Stimulated activated naive CD8-positive, alpha-beta T cell treated with anti-CD3 and anti-CD28 coated beads, Interleukin-15, Interleukin-2, amounts not matched to agents 100 ng/mL and 50 ng/mL, for 24 hours (primary cell): ENCODE measurements around the gene UNC5B.
A peak's percentile ranks its signal among the peaks of the same experiment; 100 is the strongest.

Experiments
- H3K27ac Mint-ChIP-seq: one replicate; pipeline ENCODE4 v1.8.0; 2021; ENCODE audit warnings: mild to moderate bottlenecking, mixed read lengths
- H3K27me3 Mint-ChIP-seq: one replicate; pipeline ENCODE4 v1.8.0; 2021; ENCODE audit warnings: mixed read lengths
- H3K36me3 Mint-ChIP-seq: one replicate; pipeline ENCODE4 v1.8.0; 2021; ENCODE audit warnings: low read depth, mixed read lengths
- H3K4me1 Mint-ChIP-seq: one replicate; pipeline ENCODE4 v1.8.0; 2021; ENCODE audit warnings: low read depth, mixed read lengths
- H3K4me3 Mint-ChIP-seq: one replicate; pipeline ENCODE4 v1.8.0; 2021; ENCODE audit warnings: mild to moderate bottlenecking, mixed read lengths
- H3K9me3 Mint-ChIP-seq: one replicate; pipeline ENCODE4 v1.8.0; 2021; ENCODE audit warnings: mixed read lengths

UNC5B gene

GRCh38 chr10:71278691-71279588 is 66.6 kb downstream of the UNC5B start:
- H3K4me1 Mint-ChIP-seq = no peaks in the 10 kb centered on the region
- H3K9me3 Mint-ChIP-seq = no peaks in the 10 kb centered on the region
- H3K27me3 Mint-ChIP-seq = no peaks in the 10 kb centered on the region
- no peak overlapping the region for H3K4me3 Mint-ChIP-seq
- H3K36me3 Mint-ChIP-seq = no peaks in the 10 kb centered on the region
- H3K27ac Mint-ChIP-seq = no peak overlapping the region

GRCh38 chr10:71279590-71280170 is 67.3 kb downstream of the UNC5B start:
- no peak overlapping the region for H3K27ac Mint-ChIP-seq
- H3K27me3 Mint-ChIP-seq = no peaks in the 10 kb centered on the region
- H3K36me3 Mint-ChIP-seq = no peaks in the 10 kb centered on the region
- H3K4me1 Mint-ChIP-seq = no peaks in the 10 kb centered on the region
- H3K9me3 Mint-ChIP-seq = no peaks in the 10 kb centered on the region
- no peak overlapping the region for H3K4me3 Mint-ChIP-seq

DNA sequence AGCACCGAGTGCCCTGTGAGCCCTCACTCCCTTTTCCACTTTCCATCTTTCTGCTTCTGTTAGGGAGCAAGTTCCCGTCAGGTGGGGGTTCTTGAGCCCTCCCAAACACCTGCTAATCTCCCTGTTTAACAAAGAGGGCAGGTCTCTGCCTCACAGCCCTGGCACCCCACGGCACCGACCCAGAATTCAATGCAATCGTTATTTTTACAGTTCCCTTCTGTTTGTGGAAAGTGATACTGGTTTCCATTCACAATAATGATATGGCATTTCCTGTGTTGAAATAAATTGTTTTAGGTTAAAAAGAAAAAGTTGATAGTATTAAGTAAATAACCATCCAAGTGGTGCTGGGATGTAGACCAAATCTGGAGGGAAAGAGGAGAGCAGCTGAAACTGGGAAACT is 67.8 kb downstream of the UNC5B start:
- no peaks in the 10 kb centered on the region for H3K9me3 Mint-ChIP-seq
- no peaks in the 10 kb centered on the region for H3K27me3 Mint-ChIP-seq
- H3K27ac Mint-ChIP-seq = no peak overlapping the region

DNA sequence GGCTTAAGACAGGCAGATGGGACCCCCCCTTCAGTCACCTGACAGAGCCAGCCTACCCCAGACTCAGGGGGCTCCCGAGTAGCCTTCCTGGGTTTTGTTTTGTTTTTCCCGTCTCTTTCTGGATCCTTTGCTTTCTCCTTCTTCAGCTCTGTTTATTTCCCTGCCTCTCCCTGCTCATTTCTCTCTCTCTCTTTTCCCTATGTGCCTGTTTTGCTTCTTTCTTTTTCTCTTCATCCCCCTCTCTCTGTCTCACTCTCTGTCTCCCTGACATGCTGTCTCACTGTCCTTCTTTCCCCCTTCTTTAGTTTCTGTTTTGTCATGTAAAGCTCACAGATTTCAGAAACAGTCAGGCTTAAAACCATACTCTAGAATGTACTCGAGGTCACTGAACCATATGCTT is 68.5 kb downstream of the UNC5B start:
- Mint-ChIP-seq H3K4me1 (no peaks in the 10 kb centered on the region), H3K27me3 (no peaks in the 10 kb centered on the region), H3K27ac (peak overlapping the region; percentile 7), H3K36me3 (no peaks in the 10 kb centered on the region), H3K4me3 (no peak overlapping the region), H3K9me3 (no peaks in the 10 kb centered on the region)

More for the DNA sequence above, 67.8 kb downstream of the UNC5B start:
- no peaks in the 10 kb centered on the region for H3K4me1 Mint-ChIP-seq
- H3K36me3 Mint-ChIP-seq = no peaks in the 10 kb centered on the region
- H3K4me3 Mint-ChIP-seq = no peak overlapping the region

DNA sequence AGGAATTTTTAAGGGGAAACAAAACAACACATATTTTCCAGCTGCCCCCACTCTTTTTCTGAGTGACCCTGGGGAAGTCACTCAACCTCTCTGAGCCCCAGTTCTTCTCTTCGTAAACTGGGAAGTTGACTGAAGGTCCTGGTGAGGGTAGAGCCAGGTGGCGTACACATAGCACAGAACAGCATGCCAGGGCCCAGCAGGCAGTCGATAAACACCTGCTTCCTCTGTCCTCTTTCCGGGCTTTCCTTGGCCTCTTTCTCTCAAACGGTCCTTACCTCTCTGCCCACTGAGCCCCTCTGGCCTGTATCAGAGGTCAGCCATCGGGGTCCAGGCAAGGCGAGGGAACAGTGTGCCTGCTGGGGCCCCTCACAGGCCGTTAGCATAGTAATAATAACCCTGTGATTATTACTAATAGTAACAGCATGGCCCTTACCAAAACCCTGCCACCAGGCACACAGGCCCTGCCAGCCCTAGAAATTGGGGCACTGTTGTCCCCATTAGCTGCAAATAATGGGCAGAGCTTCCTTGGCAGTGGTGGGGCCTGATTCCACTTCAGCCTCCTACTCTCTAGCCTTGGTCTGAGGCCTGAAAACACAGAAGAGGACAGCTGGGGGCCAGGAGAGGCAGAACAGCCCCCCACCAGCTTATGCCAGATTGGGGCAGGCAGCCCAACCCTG is 69.4 kb downstream of the UNC5B start:
- Mint-ChIP-seq H3K4me1 (no peaks in the 10 kb centered on the region), H3K27me3 (no peaks in the 10 kb centered on the region), H3K36me3 (no peaks in the 10 kb centered on the region), H3K9me3 (no peaks in the 10 kb centered on the region), H3K4me3 (no peak overlapping the region), H3K27ac (no peak overlapping the region)

DNA sequence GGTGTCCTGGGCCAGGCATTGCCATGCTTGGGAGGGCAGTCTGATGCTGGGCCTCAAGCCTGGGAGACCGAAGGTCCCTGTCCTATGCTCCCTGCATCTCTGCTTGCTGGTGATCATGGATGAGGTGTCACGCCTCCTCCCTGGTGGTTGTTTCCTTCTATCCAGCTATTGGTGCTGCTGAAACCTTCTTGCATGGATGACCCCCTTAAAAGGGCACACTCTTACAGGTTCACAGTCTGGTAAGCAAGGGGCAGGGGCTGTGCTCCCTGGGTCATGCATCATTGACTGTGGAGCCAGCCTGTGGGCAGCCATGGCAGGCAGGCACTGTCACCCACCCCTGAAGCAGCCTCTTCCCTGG is 69.9 kb downstream of the UNC5B start:
- Mint-ChIP-seq H3K27me3 (no peaks in the 10 kb centered on the region), H3K4me1 (no peaks in the 10 kb centered on the region)

GRCh38 chr10:71283410-71283809 is 71.0 kb downstream of the UNC5B start:
- no peaks in the 10 kb centered on the region for H3K9me3 Mint-ChIP-seq
- no peak overlapping the region for H3K27ac Mint-ChIP-seq
- no peaks in the 10 kb centered on the region for H3K4me1 Mint-ChIP-seq
- H3K27me3 Mint-ChIP-seq = no peaks in the 10 kb centered on the region
- H3K36me3 Mint-ChIP-seq = no peaks in the 10 kb centered on the region
- no peak overlapping the region for H3K4me3 Mint-ChIP-seq

More for the DNA sequence above, 69.9 kb downstream of the UNC5B start:
- H3K36me3 Mint-ChIP-seq = no peaks in the 10 kb centered on the region
- no peak overlapping the region for H3K27ac Mint-ChIP-seq
- no peaks in the 10 kb centered on the region for H3K9me3 Mint-ChIP-seq
- H3K4me3 Mint-ChIP-seq = no peak overlapping the region

GRCh38 chr10:71283876-71284275 is 71.5 kb downstream of the UNC5B start:
- Mint-ChIP-seq H3K9me3 (no peaks in the 10 kb centered on the region), H3K27ac (no peak overlapping the region), H3K27me3 (no peaks in the 10 kb centered on the region), H3K36me3 (no peaks in the 10 kb centered on the region), H3K4me3 (no peak overlapping the region), H3K4me1 (no peaks in the 10 kb centered on the region)

GRCh38 chr10:71284544-71285179 is 72.3 kb downstream of the UNC5B start:
- H3K27ac Mint-ChIP-seq = no peak overlapping the region
- no peaks in the 10 kb centered on the region for H3K36me3 Mint-ChIP-seq
- H3K27me3 Mint-ChIP-seq = no peaks in the 10 kb centered on the region
- no peak overlapping the region for H3K4me3 Mint-ChIP-seq
- H3K4me1 Mint-ChIP-seq = no peaks in the 10 kb centered on the region
- H3K9me3 Mint-ChIP-seq = no peaks in the 10 kb centered on the region

- Mint-ChIP-seq H3K9me3 (no peaks in the 10 kb centered on the region), H3K27ac (no peak overlapping the region), H3K4me3 (no peak overlapping the region), H3K27me3 (no peaks in the 10 kb centered on the region), H3K4me1 (no peaks in the 10 kb centered on the region), H3K36me3 (no peaks in the 10 kb centered on the region)
These were observed 72.8 kb downstream of the UNC5B start for GRCh38 chr10:71285180-71285545.

- H3K9me3 Mint-ChIP-seq = no peaks in the 10 kb centered on the region
- no peak overlapping the region for H3K27ac Mint-ChIP-seq
- no peaks in the 10 kb centered on the region for H3K27me3 Mint-ChIP-seq
- H3K4me1 Mint-ChIP-seq = no peaks in the 10 kb centered on the region
- no peak overlapping the region for H3K4me3 Mint-ChIP-seq
- H3K36me3 Mint-ChIP-seq = no peaks in the 10 kb centered on the region
These were observed 73.6 kb downstream of the UNC5B start for GRCh38 chr10:71285986-71286385.

- no peaks in the 10 kb centered on the region for H3K4me1 Mint-ChIP-seq
- no peak overlapping the region for H3K4me3 Mint-ChIP-seq
- no peaks in the 10 kb centered on the region for H3K36me3 Mint-ChIP-seq
- H3K9me3 Mint-ChIP-seq = no peaks in the 10 kb centered on the region
- H3K27ac Mint-ChIP-seq = no peak overlapping the region
- H3K27me3 Mint-ChIP-seq = no peaks in the 10 kb centered on the region
These were observed 74.3 kb downstream of the UNC5B start for GRCh38 chr10:71286521-71287294.

DNA sequence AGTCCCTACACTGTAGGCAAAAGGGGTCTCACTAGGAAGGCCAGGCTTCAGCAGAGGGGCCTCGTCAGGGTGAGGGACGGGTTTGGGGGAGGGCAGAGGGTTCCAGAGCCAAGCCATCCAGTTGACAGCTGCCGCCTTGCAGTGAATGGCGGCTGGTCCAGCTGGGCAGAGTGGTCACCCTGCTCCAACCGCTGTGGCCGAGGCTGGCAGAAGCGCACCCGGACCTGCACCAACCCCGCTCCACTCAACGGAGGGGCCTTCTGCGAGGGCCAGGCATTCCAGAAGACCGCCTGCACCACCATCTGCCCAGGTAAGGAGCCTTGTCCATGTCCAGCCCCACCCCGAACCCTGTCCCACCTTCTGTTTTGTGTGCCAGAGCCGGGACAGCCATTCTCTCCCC is 75.1 kb downstream of the UNC5B start:
- Mint-ChIP-seq H3K27me3 (no peaks in the 10 kb centered on the region), H3K4me1 (no peaks in the 10 kb centered on the region)

GRCh38 chr10:71288461-71288860 is 76.1 kb downstream of the UNC5B start:
- Mint-ChIP-seq H3K4me1 (no peaks in the 10 kb centered on the region), H3K27ac (no peak overlapping the region), H3K27me3 (no peaks in the 10 kb centered on the region), H3K36me3 (no peaks in the 10 kb centered on the region), H3K9me3 (no peaks in the 10 kb centered on the region), H3K4me3 (no peak overlapping the region)

More for the DNA sequence above, 75.1 kb downstream of the UNC5B start:
- Mint-ChIP-seq H3K36me3 (no peaks in the 10 kb centered on the region), H3K27ac (no peak overlapping the region), H3K4me3 (no peak overlapping the region), H3K9me3 (no peaks in the 10 kb centered on the region)
